HepG2 (cell line): ENCODE results near the gene BCAS3. TPM values are rescaled to one million over a fixed set of nuclear protein-coding genes. Genes with fewer than 3 reads are reported as not detected.

Experiments used
- ATAC-seq: fragments of 200-7000 bp; cut with Tn5 transposase; 3 replicates; pipeline ENCODE4 v1.9.1; 2020; ENCODE audit warnings: mild to moderate bottlenecking, moderate library complexity
- BruUV-seq: library from RNA; stranded (reverse); fragments of 400-500 nt; replicated peaks from 2 replicates; lab custom pipeline; 2021; lab: Mats Ljungman, UMichigan
- CTCF ChIA-PET: fragments of 300-600 bp; formaldehyde crosslinking; extraction: SDS; loops from one replicate; lab custom pipeline; 2021; ENCODE audit warnings: low total read pairs, inconsistent platforms, low intra/inter-chr PET ratio; lab: Yijun Ruan, JAX
- POLR2A ChIA-PET: fragments of 350-600 bp; sonication (Branson Sonifier 250); formaldehyde crosslinking; loops from one replicate; lab custom pipeline; 2020; ENCODE audit warnings: antibody characterized with exemption, inconsistent platforms; lab: Yijun Ruan, JAX
- DNase-seq: peaks from one replicate; pipeline ENCODE4 v3.0.0-alpha.2; 2015; ENCODE audit warnings: low spot score
- FAIRE-seq: peaks from 3 replicates; lab custom pipeline; 2011; peaks lifted over from hg19 to GRCh38; lab: Jason Lieb, UNC
- H2AFZ ChIP-seq: one replicate; pipeline ENCODE4 v1.6.1; 2011; ENCODE audit warnings: low read length, inconsistent platforms
- H3K27ac ChIP-seq: fragments of 300-600 bp; 3 replicates; pipeline ENCODE4 v1.8.0; 2011; ENCODE audit warnings: mixed run types, mild to moderate bottlenecking, mixed read lengths, low read length, inconsistent platforms; ENCODE audit not compliant: insufficient read depth; ENCODE audit errors: extremely low read length
- H3K27me3 ChIP-seq, 2 experiments: fragments of 200-600 bp in 1 of 2; 2 replicates in 1 of 2; 3 replicates in 1 of 2; pipeline versions ENCODE4 v1.6.0 to v1.8.0; 2011; ENCODE audit warnings: low read length in 2 of 2, mild to moderate bottlenecking in 2 of 2, moderate library complexity in 2 of 2, inconsistent platforms in 1 of 2; ENCODE audit not compliant: insufficient read depth in 2 of 2, control insufficient read depth in 1 of 2
- H3K36me3 ChIP-seq, 2 experiments: fragments of 200-600 bp in 1 of 2; replicated peaks in 1 of 2; 2 replicates in 1 of 2; 3 replicates in 1 of 2; pipeline versions ENCODE4 v1.5.1 to v1.8.0; 2011; ENCODE audit warnings: low read length in 2 of 2, inconsistent platforms in 1 of 2; ENCODE audit not compliant: insufficient read depth in 2 of 2, control insufficient read depth in 1 of 2
- H3K4me1 ChIP-seq: 2 replicates; pipeline ENCODE4 v1.5.1; 2012; ENCODE audit warnings: low read length, inconsistent platforms; ENCODE audit not compliant: insufficient read depth
- H3K4me2 ChIP-seq: 2 replicates; pipeline ENCODE4 v1.6.0; 2011; ENCODE audit warnings: low read depth, low read length, inconsistent platforms
- H3K4me3 ChIP-seq, 3 experiments: fragments of 200-600 bp in 1 of 3; sonication (generic), shearing (Covaris generic) in 1 of 3; replicated peaks in 1 of 3; 2 replicates each; pipeline ENCODE4 v1.5.1; 2011 to 2016; ENCODE audit warnings: low read length in 3 of 3, inconsistent platforms in 2 of 3, low read depth in 2 of 3, mild to moderate bottlenecking in 2 of 3, control low read depth in 1 of 3, mixed read lengths in 1 of 3; ENCODE audit not compliant: insufficient read depth in 1 of 3
- H3K79me2 ChIP-seq: one replicate; pipeline ENCODE4 v1.6.1; 2011; ENCODE audit warnings: low read length, inconsistent platforms; ENCODE audit not compliant: insufficient read depth
- H3K9ac ChIP-seq: 2 replicates; pipeline ENCODE4 v1.6.0; 2011; ENCODE audit warnings: mild to moderate bottlenecking, low read depth, low read length, inconsistent platforms; ENCODE audit not compliant: insufficient read depth
- H3K9me3 ChIP-seq: 2 replicates; pipeline ENCODE4 v1.5.1; 2012; ENCODE audit warnings: mild to moderate bottlenecking, low read length
- H4K20me1 ChIP-seq: 2 replicates; pipeline ENCODE4 v1.6.0; 2011; ENCODE audit warnings: inconsistent platforms, mild to moderate bottlenecking, low read length, moderate library complexity; ENCODE audit not compliant: insufficient read depth
- ARHGAP35 ChIP-seq: sonication (generic); formaldehyde crosslinking; IDR thresholded peaks from 2 replicates; pipeline ENCODE4 v1.9.0; 2022; ENCODE audit warnings: mild to moderate bottlenecking, inconsistent platforms, moderate library complexity, missing genetic modification reagents, borderline replicate concordance
- ATAD3A ChIP-seq: sonication (generic); formaldehyde crosslinking; IDR thresholded peaks from 2 replicates; pipeline ENCODE4 v1.4.0; 2020; ENCODE audit warnings: missing genetic modification reagents
- EHMT2 ChIP-seq: fragments of 200-600 bp; sonication (generic); IDR thresholded peaks from 2 replicates; pipeline ENCODE4 v1.7.0; 2017; ENCODE audit warnings: antibody characterized with exemption, low read depth, low read length, borderline replicate concordance
- HNRNPK ChIP-seq: fragments of 200-400 bp; formaldehyde crosslinking; IDR thresholded peaks from 2 replicates; pipeline ENCODE4 v1.6.1; 2018; ENCODE audit warnings: low read length, low read depth, moderate library complexity, mild to moderate bottlenecking; ENCODE audit not compliant: poor library complexity, severe bottlenecking
- IKZF1 ChIP-seq: fragments of 450-650 bp; IDR thresholded peaks from 2 replicates; pipeline ENCODE4 v1.7.1; 2016
- LCORL ChIP-seq, 2 experiments: fragments of 450-650 bp in 1 of 2; sonication (generic) in 1 of 2; formaldehyde crosslinking in 1 of 2; IDR thresholded peaks; 2 replicates each; pipeline versions ENCODE4 v1.5.0 to v1.6.1; 2017 to 2020; ENCODE audit warnings: antibody characterized with exemption in 1 of 2, missing genetic modification reagents in 1 of 2
- REL ChIP-seq: sonication (generic); formaldehyde crosslinking; conservative IDR thresholded peaks from 2 replicates; pipeline ENCODE4 v1.8.0; 2022; ENCODE audit warnings: mild to moderate bottlenecking, missing genetic modification reagents, moderate library complexity
- SOX13 ChIP-seq, 3 experiments: fragments of 450-650 bp in 1 of 3; sonication (generic) in 1 of 3; formaldehyde crosslinking in 1 of 3; IDR thresholded peaks in 2 of 3; conservative IDR thresholded peaks in 1 of 3; 2 replicates each; pipeline versions ENCODE4 v1.5.0 to v1.6.1; 2016 to 2020; ENCODE audit warnings: antibody characterized with exemption in 1 of 3, mild to moderate bottlenecking in 1 of 3, missing compliant biosample characterization in 1 of 3, missing genetic modification reagents in 1 of 3, moderate library complexity in 1 of 3
- ZBTB4 ChIP-seq: sonication (generic); formaldehyde crosslinking; IDR thresholded peaks from 2 replicates; pipeline ENCODE4 v1.4.0; 2020; ENCODE audit warnings: missing genetic modification reagents, mild to moderate bottlenecking, borderline replicate concordance
- ZC3H4 ChIP-seq: sonication (generic); formaldehyde crosslinking; IDR thresholded peaks from 2 replicates; pipeline ENCODE4 v1.4.0; 2020; ENCODE audit warnings: missing genetic modification reagents, borderline replicate concordance
- ZNF781 ChIP-seq: sonication (generic); formaldehyde crosslinking; IDR thresholded peaks from 2 replicates; pipeline ENCODE4 v1.5.1; 2020; ENCODE audit warnings: borderline replicate concordance, mild to moderate bottlenecking, missing genetic modification reagents; ENCODE audit errors: not compliant biosample characterization
- WGBS: methylation state at CpG from one replicate; pipeline ENCODE4 v1.1.6; 2017; ENCODE audit warnings: low lambda C conversion rate; 5-methylcytosine and 5-hydroxymethylcytosine counted together
- in situ Hi-C: cut with HindIII; loops from 2 replicates; pipeline ENCODE4 v1.10.0; 2017; ENCODE audit warnings: low pct_unique_long_range_greater_than_20kb; ENCODE audit not compliant: extremely low pct_ligation_motif_present
- intact Hi-C: fragments of 100-400 bp; cut with micrococcal nuclease; formaldehyde crosslinking; loops from one replicate; pipeline ENCODE4 v1.10.0; 2022; ENCODE audit not compliant: unreplicated experiment
- polyA plus RNA-seq, 8 experiments: library from polyadenylated mRNA; depleted of rRNA in 3 of 8; stranded (reverse) in 7 of 8; unstranded in 1 of 8; fragments of >200 nt; fragmentation: Illumina TruSeq in 4 of 8; extraction: Trizol in 4 of 8; gene quantifications; 2 replicates each; pipeline versions ENCODE4 v1.2.1 to v1.2.3, GENCODE V29; 2011 to 2016; ENCODE audit warnings: low read depth in 4 of 8, missing spikeins in 1 of 8, mixed read lengths in 1 of 8; ENCODE audit not compliant: insufficient read depth in 1 of 8
- total RNA-seq, 5 experiments: library from RNA; depleted of rRNA; stranded (reverse); fragments of >200 nt; fragmentation: Illumina TruSeq; extraction: Trizol; gene quantifications; 2 replicates each; pipeline ENCODE4 v1.2.3, GENCODE V29; 2016; ENCODE audit warnings: low read depth in 1 of 5

Gene BCAS3
- total and polyA plus RNA-seq, 2 of the 13 experiments (the other 11 are each of a cell fraction or from before 2014, with no cell fraction given) = 10.7 to 11.2 TPM

- no peak overlapping the region for H3K4me3 ChIP-seq
- no peaks in the 10 kb centered on the region for H3K79me2 ChIP-seq
- FAIRE-seq (no peak), ATAC-seq (no peak), DNase-seq (no peak)
- intact Hi-C loops = no loop called here
- WGBS = 73% methylated on average over 11 of the region's 11 CpGs
- no peak overlapping the region for H3K9ac ChIP-seq
- H3K27ac ChIP-seq = no peak overlapping the region
- no peak overlapping the region for H2AFZ ChIP-seq
- in situ Hi-C loops = no loop called here
- H3K4me2 ChIP-seq = no peak overlapping the region
- no TSS peak for BruUV-seq
- H3K27me3 ChIP-seq = no peaks in the 10 kb centered on the region
- ChIA-PET POLR2A (interaction anchor here (0.6 kb wide), 1 partner anchor 28 kb away, joined by 3 read pairs; no protein-coding TSS in a partner anchor), CTCF (no interaction called here)
- TF ChIP-seq ATAD3A = no peak
- peak; percentile 25 for TF ChIP-seq HNRNPK
- TF ChIP-seq ZC3H4 (CRISPR knock-in tag) = no peak
- H3K4me1 ChIP-seq = peaks cover 21% of the 10 kb centered on the region
- no peaks in the 10 kb centered on the region for H3K9me3 ChIP-seq
- H4K20me1 ChIP-seq = no peaks in the 10 kb centered on the region
- H3K36me3 ChIP-seq = no peaks in the 10 kb centered on the region
Observed at GRCh38 chr17:61307905-61308886, 630.5 kb downstream of the BCAS3 start.

- ATAC-seq (no peak), FAIRE-seq (no peak), DNase-seq (no peak)
- WGBS = 92% methylated on average over 13 of the region's 13 CpGs
- Histone ChIP-seq H3K27me3 (no peaks in the 10 kb centered on the region), H3K4me1 (peaks cover 28% of the 10 kb centered on the region), H3K4me3 (no peak overlapping the region), H3K79me2 (no peaks in the 10 kb centered on the region), H3K9me3 (no peaks in the 10 kb centered on the region), H4K20me1 (no peaks in the 10 kb centered on the region), H3K27ac (no peak overlapping the region), H3K4me2 (no peak overlapping the region), H3K36me3 (no peaks in the 10 kb centered on the region), H3K9ac (no peak overlapping the region), H2AFZ (no peak overlapping the region)
- ChIA-PET CTCF (no interaction called here), POLR2A (no interaction called here)
- no TSS peak for BruUV-seq
- in situ Hi-C loops (no loop called here), intact Hi-C loops (no loop called here)
- TF ChIP-seq EHMT2 = no peak
- no peak for TF ChIP-seq ARHGAP35 (CRISPR knock-in tag)
- no peak for TF ChIP-seq ZNF781 (CRISPR knock-in tag)
- TF ChIP-seq LCORL (IDR thresholded peaks at IDR 0.05) = no peak
- TF ChIP-seq LCORL (CRISPR knock-in tag; IDR thresholded peaks at IDR 0.05) = no peak
- TF ChIP-seq REL (CRISPR knock-in tag) = no peak
- TF ChIP-seq IKZF1 = no peak
- TF ChIP-seq ZBTB4 (CRISPR knock-in tag) = no peak
- no peak for TF ChIP-seq SOX13 (IDR thresholded peaks at IDR 0.05)
- TF ChIP-seq SOX13 (CRISPR knock-in tag; conservative IDR thresholded peaks at IDR 0.05 in 1 of 2, IDR thresholded peaks at IDR 0.05 in 1 of 2) = no peak
Observed at GRCh38 chr17:61309362-61310256, 632.0 kb downstream of the BCAS3 start.
